WTC11 (cell line): Measurements from ENCODE around the gene SOAT1. TPM values are rescaled to one million over a fixed set of nuclear protein-coding genes. Genes with fewer than 3 reads are reported as not detected.

Source experiments
- ATAC-seq: fragments of 200-7000 bp; cut with Tn5 transposase; 2 replicates; pipeline ENCODE4 v1.10.0; 2021; ENCODE audit warnings: mild to moderate bottlenecking, moderate library complexity
- CTCF ChIA-PET: fragments of 300-600 bp; sonication (Branson Sonifier 250); formaldehyde crosslinking; loops from one replicate; lab custom pipeline; 2021; ENCODE audit warnings: antibody characterized with exemption; lab: Charles Lee
- POLR2A ChIA-PET: fragments of 350-600 bp; sonication (Branson Sonifier 250); formaldehyde crosslinking; loops from one replicate; lab custom pipeline; 2021; ENCODE audit warnings: antibody characterized with exemption; lab: Charles Lee
- DNase-seq: peaks from one replicate; pipeline ENCODE4 v3.0.0; 2021; ENCODE audit warnings: low spot score
- H3K27ac Mint-ChIP-seq: 2 replicates; pipeline ENCODE4 v1.8.0; 2021; ENCODE audit warnings: mixed read lengths
- H3K27me3 Mint-ChIP-seq: 2 replicates; pipeline ENCODE4 v1.8.0; 2021; ENCODE audit warnings: low read depth, mild to moderate bottlenecking, moderate library complexity, mixed read lengths
- H3K36me3 Mint-ChIP-seq: 2 replicates; pipeline ENCODE4 v1.8.0; 2021; ENCODE audit warnings: mixed read lengths
- H3K4me1 Mint-ChIP-seq: 2 replicates; pipeline ENCODE4 v1.8.0; 2022; ENCODE audit warnings: mixed read lengths
- H3K4me3 Mint-ChIP-seq: 2 replicates; pipeline ENCODE4 v1.8.0; 2021; ENCODE audit warnings: mild to moderate bottlenecking, moderate library complexity, mixed read lengths
- H3K9me3 Mint-ChIP-seq: 2 replicates; pipeline ENCODE4 v1.8.0; 2021; ENCODE audit warnings: mixed read lengths
- ATF6 ChIP-seq: sonication (generic); formaldehyde crosslinking; IDR thresholded peaks from 2 replicates; pipeline ENCODE4 v1.8.1; 2023; ENCODE audit warnings: mild to moderate bottlenecking, missing genetic modification reagents
- CBFB ChIP-seq: sonication (generic); formaldehyde crosslinking; IDR thresholded peaks from 2 replicates; pipeline ENCODE4 v1.8.1; 2022; ENCODE audit warnings: mild to moderate bottlenecking, low read depth, missing genetic modification reagents
- CDX4 ChIP-seq: fragments of 250-450 bp; sonication (Bioruptor Pico); IDR thresholded peaks from 2 replicates; pipeline ENCODE4 v1.9.0; 2021; ENCODE audit warnings: moderate library complexity, mild to moderate bottlenecking, inconsistent platforms, borderline replicate concordance
- CTCF ChIP-seq: fragments of 200-600 bp; IDR thresholded peaks from 2 replicates; pipeline ENCODE4 v1.8.0; 2022; ENCODE audit warnings: antibody characterized with exemption
- E2F5 ChIP-seq: sonication (generic); formaldehyde crosslinking; IDR thresholded peaks from 2 replicates; pipeline ENCODE4 v1.8.1; 2022; ENCODE audit warnings: mild to moderate bottlenecking, moderate library complexity, missing genetic modification reagents
- ELF4 ChIP-seq: sonication (generic); formaldehyde crosslinking; IDR thresholded peaks from 2 replicates; pipeline ENCODE4 v1.8.1; 2022; ENCODE audit warnings: low read depth, mild to moderate bottlenecking, moderate library complexity, missing genetic modification reagents
- GABPB1 ChIP-seq: sonication (generic); formaldehyde crosslinking; IDR thresholded peaks from 2 replicates; pipeline ENCODE4 v1.8.1; 2023; ENCODE audit warnings: mild to moderate bottlenecking, missing genetic modification reagents
- HMGA2 ChIP-seq: fragments of 250-450 bp; sonication (Bioruptor Pico); IDR thresholded peaks from 2 replicates; pipeline ENCODE4 v1.4.0; 2021; ENCODE audit warnings: mild to moderate bottlenecking, moderate library complexity
- HMGXB4 ChIP-seq: sonication (generic); formaldehyde crosslinking; IDR thresholded peaks from 2 replicates; pipeline ENCODE4 v1.8.1; 2023; ENCODE audit warnings: mild to moderate bottlenecking, moderate library complexity, missing genetic modification reagents
- JUN ChIP-seq: sonication (generic); formaldehyde crosslinking; IDR thresholded peaks from 2 replicates; pipeline ENCODE4 v1.8.0; 2023; ENCODE audit warnings: mild to moderate bottlenecking, missing genetic modification reagents
- KAT7 ChIP-seq: sonication (generic); formaldehyde crosslinking; IDR thresholded peaks from 2 replicates; pipeline ENCODE4 v1.8.1; 2023; ENCODE audit warnings: missing genetic modification reagents, mild to moderate bottlenecking, borderline replicate concordance
- MAX ChIP-seq: sonication (generic); formaldehyde crosslinking; IDR thresholded peaks from 2 replicates; pipeline ENCODE4 v1.8.0; 2022; ENCODE audit warnings: mild to moderate bottlenecking, missing genetic modification reagents
- MYBL2 ChIP-seq: sonication (generic); formaldehyde crosslinking; IDR thresholded peaks from 2 replicates; pipeline ENCODE4 v1.8.1; 2023; ENCODE audit warnings: mild to moderate bottlenecking, moderate library complexity, missing genetic modification reagents
- RELA ChIP-seq: sonication (generic); formaldehyde crosslinking; IDR thresholded peaks from 2 replicates; pipeline ENCODE4 v1.8.1; 2022; ENCODE audit warnings: missing genetic modification reagents, mild to moderate bottlenecking, borderline replicate concordance
- SMAD3 ChIP-seq: sonication (generic); formaldehyde crosslinking; IDR thresholded peaks from 2 replicates; pipeline ENCODE4 v1.8.0; 2022; ENCODE audit warnings: missing genetic modification reagents, mild to moderate bottlenecking, borderline replicate concordance
- TEAD1 ChIP-seq: sonication (generic); formaldehyde crosslinking; IDR thresholded peaks from 2 replicates; pipeline ENCODE4 v1.8.0; 2022; ENCODE audit warnings: mild to moderate bottlenecking, missing genetic modification reagents
- USF2 ChIP-seq: sonication (generic); formaldehyde crosslinking; IDR thresholded peaks from 2 replicates; pipeline ENCODE4 v1.8.1; 2023; ENCODE audit warnings: mild to moderate bottlenecking, missing genetic modification reagents, moderate library complexity
- ZMAT4 ChIP-seq: fragments of 250-450 bp; sonication (Bioruptor Pico); IDR thresholded peaks from 2 replicates; pipeline ENCODE4 v1.9.0; 2021; ENCODE audit warnings: mild to moderate bottlenecking
- ZNF121 ChIP-seq: sonication (generic); formaldehyde crosslinking; IDR thresholded peaks from 2 replicates; pipeline ENCODE4 v1.8.0; 2023; ENCODE audit warnings: missing genetic modification reagents
- ZNF263 ChIP-seq: sonication (generic); formaldehyde crosslinking; IDR thresholded peaks from 2 replicates; pipeline ENCODE4 v1.8.1; 2022; ENCODE audit warnings: low read depth, mild to moderate bottlenecking, moderate library complexity, missing genetic modification reagents
- ZNF423 ChIP-seq: fragments of 250-450 bp; sonication (Bioruptor Pico); IDR thresholded peaks from 2 replicates; pipeline ENCODE4 v2.1.2; 2022; ENCODE audit warnings: mild to moderate bottlenecking, moderate library complexity
- total RNA-seq: library from RNA; stranded (reverse); gene quantifications from 3 replicates; pipeline ENCODE4 v1.2.3, GENCODE V29; 2021

Gene SOAT1
- total RNA-seq, 1 experiment from 2014 or later = 2.3 TPM

- TF ChIP-seq TEAD1 (CRISPR knock-in tag) = no peak
- TF ChIP-seq E2F5 (CRISPR knock-in tag) = no peak
- no peak for TF ChIP-seq MAX (CRISPR knock-in tag)
- ChIA-PET CTCF (interaction anchor here (1.0 to 2.1 kb wide), 6 partner anchors 113 to 557 kb away, joined by 3 to 14 read pairs (median 6); partner anchors contain the start of gene AXDND1), POLR2A (no interaction called here)
- Mint-ChIP-seq H3K27me3 (no peaks in the 10 kb centered on the region), H3K27ac (no peak overlapping the region), H3K36me3 (no peaks in the 10 kb centered on the region), H3K4me1 (no peaks in the 10 kb centered on the region), H3K4me3 (no peak overlapping the region), H3K9me3 (no peaks in the 10 kb centered on the region)
- DNase-seq (no peak), ATAC-seq (no peak)
Measured at GRCh38 chr1:179252606-179253005, 41.0 kb upstream of the SOAT1 start.

GRCh38 chr1:179253286-179253972, 40.2 kb upstream of the SOAT1 start:
- ATAC-seq (no peak), DNase-seq (no peak)
- CTCF ChIA-PET = no interaction called here
- no peaks in the 10 kb centered on the region for H3K9me3 Mint-ChIP-seq
- POLR2A ChIA-PET = no interaction called here
- TF ChIP-seq CTCF = no peak
- TF ChIP-seq ZNF263 (CRISPR knock-in tag) = no peak
- no peak for TF ChIP-seq ZMAT4 (CRISPR knock-in tag)
- no peak for TF ChIP-seq CDX4 (CRISPR knock-in tag)
- no peak for TF ChIP-seq MYBL2 (CRISPR knock-in tag)
- no peak for TF ChIP-seq USF2
- no peak for TF ChIP-seq ELF4 (CRISPR knock-in tag)
- no peak for TF ChIP-seq CBFB (CRISPR knock-in tag)
- no peak for TF ChIP-seq GABPB1 (CRISPR knock-in tag)
- no peak for TF ChIP-seq HMGXB4 (CRISPR knock-in tag)
- TF ChIP-seq HMGA2 (CRISPR knock-in tag) = no peak
- no peak for TF ChIP-seq KAT7
- no peak for TF ChIP-seq JUN (CRISPR knock-in tag)
- no peak for TF ChIP-seq ATF6 (CRISPR knock-in tag)
- no peak for TF ChIP-seq RELA
- TF ChIP-seq SMAD3 = no peak
- no peak for TF ChIP-seq ZNF121 (CRISPR knock-in tag)
- no peak for TF ChIP-seq ZNF423 (CRISPR knock-in tag)
- H3K27ac Mint-ChIP-seq = no peak overlapping the region
- no peak overlapping the region for H3K4me3 Mint-ChIP-seq
- no peaks in the 10 kb centered on the region for H3K27me3 Mint-ChIP-seq
- H3K4me1 Mint-ChIP-seq = no peaks in the 10 kb centered on the region
- no peaks in the 10 kb centered on the region for H3K36me3 Mint-ChIP-seq
